ENCODE data around the gene CACNA1C. TPM values are rescaled to one million over a fixed set of nuclear protein-coding genes. Genes with fewer than 3 reads are reported as not detected.

CACNA1C gene
- total RNA-seq, 3 donors from 2014 or later = 2.6 to 11.8 (median 9.5) TPM

DNA sequence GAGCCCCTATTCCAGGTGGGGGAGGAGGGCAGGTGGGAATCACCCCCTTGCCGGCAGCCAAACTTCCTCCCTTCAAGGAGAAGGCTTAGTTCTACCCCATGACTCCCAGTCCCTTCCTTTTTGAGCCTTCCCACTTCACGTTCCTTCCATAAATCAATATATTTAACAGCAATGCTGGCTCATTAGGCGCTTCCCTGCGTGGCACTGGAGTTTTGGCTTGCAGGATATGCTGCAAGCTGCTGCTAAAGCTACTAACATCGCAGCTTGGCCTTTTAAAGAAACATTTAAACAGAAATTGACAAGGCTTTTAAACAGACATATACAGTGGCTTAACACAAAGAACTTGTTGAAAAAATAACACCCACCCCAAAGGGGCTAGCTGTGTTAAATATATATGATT, 434.0 kb downstream of the CACNA1C start:
- no peak overlapping the region for H3K27ac ChIP-seq
- no peaks in the 10 kb centered on the region for H3K4me1 ChIP-seq
- no peak for DNase-seq (ENCODE audit: low spot score in 2 of 2)

DNA sequence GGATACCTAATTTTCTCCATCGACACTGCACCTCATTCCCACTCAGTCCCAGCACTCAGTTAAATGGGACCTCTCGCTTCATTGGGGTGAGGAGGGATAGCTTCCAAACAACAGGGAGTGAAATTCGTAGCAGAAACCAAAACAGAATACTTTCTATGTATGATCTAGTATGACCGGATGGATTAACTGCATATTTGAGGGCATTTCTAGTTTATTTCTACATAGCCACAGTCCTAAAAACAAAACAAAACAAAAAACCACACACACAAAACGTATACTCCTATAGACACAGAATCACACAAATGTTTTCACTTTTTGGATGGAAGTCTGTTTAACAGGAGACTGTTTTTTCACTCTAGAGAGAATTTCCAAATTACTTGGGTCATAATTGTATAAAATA, 434.5 kb downstream of the CACNA1C start:
- intact Hi-C loops (cut with DNase I; ENCODE audit: low total_unique reads) = no loop called here
- no peaks in the 10 kb centered on the region for H3K36me3 ChIP-seq
- no peak for TF ChIP-seq POLR2A (IDR thresholded peaks at IDR 0.05)
- TF ChIP-seq, protein P1, sequence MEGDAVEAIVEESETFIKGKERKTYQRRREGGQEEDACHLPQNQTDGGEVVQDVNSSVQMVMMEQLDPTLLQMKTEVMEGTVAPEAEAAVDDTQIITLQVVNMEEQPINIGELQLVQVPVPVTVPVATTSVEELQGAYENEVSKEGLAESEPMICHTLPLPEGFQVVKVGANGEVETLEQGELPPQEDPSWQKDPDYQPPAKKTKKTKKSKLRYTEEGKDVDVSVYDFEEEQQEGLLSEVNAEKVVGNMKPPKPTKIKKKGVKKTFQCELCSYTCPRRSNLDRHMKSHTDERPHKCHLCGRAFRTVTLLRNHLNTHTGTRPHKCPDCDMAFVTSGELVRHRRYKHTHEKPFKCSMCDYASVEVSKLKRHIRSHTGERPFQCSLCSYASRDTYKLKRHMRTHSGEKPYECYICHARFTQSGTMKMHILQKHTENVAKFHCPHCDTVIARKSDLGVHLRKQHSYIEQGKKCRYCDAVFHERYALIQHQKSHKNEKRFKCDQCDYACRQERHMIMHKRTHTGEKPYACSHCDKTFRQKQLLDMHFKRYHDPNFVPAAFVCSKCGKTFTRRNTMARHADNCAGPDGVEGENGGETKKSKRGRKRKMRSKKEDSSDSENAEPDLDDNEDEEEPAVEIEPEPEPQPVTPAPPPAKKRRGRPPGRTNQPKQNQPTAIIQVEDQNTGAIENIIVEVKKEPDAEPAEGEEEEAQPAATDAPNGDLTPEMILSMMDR (IDR thresholded peaks at IDR 0.05) = no peak
- no peak for TF ChIP-seq POLR2AphosphoS5 (IDR thresholded peaks at IDR 0.05)
- H3K4me1 ChIP-seq = no peaks in the 10 kb centered on the region
- no peaks in the 10 kb centered on the region for H3K9me3 ChIP-seq
- no peak for DNase-seq (ENCODE audit: low spot score in 2 of 2)
- H3K27me3 ChIP-seq = no peaks in the 10 kb centered on the region
- H3K4me3 ChIP-seq = no peak overlapping the region
- no peak overlapping the region for H3K27ac ChIP-seq

More for the DNA sequence above, 434.0 kb downstream of the CACNA1C start:
- H3K4me3 ChIP-seq = no peak overlapping the region
- intact Hi-C loops (cut with DNase I; ENCODE audit: low total_unique reads) = no loop called here
- no peaks in the 10 kb centered on the region for H3K27me3 ChIP-seq
- TF ChIP-seq, protein P1 (IDR thresholded peaks at IDR 0.05) = no peak
- TF ChIP-seq POLR2A (IDR thresholded peaks at IDR 0.05) (no peak), POLR2AphosphoS5 (IDR thresholded peaks at IDR 0.05) (no peak)
- H3K9me3 ChIP-seq = no peaks in the 10 kb centered on the region
- H3K36me3 ChIP-seq = no peaks in the 10 kb centered on the region

DNA sequence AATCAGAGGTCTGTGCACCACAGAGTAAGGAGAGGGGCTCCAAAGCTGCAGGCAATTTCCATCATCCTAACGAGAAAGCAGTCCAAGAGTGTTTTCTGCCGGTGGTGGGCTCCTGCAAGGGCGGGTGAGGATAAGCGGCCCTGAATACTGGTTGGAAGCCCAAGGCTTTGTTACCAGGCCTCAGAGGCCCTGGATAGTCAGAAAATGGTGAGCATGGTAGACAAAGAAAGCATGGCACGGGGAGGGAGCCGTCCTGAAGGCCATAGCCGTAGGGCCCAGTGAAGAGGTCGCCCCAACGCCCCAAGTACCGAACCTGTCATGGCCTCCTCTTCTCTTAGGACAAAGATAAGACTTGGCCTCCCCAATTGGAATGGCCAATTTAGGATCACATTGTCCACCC, 435.3 kb downstream of the CACNA1C start:
- TF ChIP-seq, protein P1 (IDR thresholded peaks at IDR 0.05) = no peak
- TF ChIP-seq POLR2A (IDR thresholded peaks at IDR 0.05) (no peak), POLR2AphosphoS5 (IDR thresholded peaks at IDR 0.05) (no peak)
- no peaks in the 10 kb centered on the region for H3K9me3 ChIP-seq
- intact Hi-C loops (cut with DNase I; ENCODE audit: low total_unique reads) = no loop called here
- no peak overlapping the region for H3K27ac ChIP-seq
- no peak for DNase-seq (ENCODE audit: low spot score in 2 of 2)
- no peaks in the 10 kb centered on the region for H3K36me3 ChIP-seq
- no peaks in the 10 kb centered on the region for H3K4me1 ChIP-seq
- no peak overlapping the region for H3K4me3 ChIP-seq
- H3K27me3 ChIP-seq = no peaks in the 10 kb centered on the region

DNA sequence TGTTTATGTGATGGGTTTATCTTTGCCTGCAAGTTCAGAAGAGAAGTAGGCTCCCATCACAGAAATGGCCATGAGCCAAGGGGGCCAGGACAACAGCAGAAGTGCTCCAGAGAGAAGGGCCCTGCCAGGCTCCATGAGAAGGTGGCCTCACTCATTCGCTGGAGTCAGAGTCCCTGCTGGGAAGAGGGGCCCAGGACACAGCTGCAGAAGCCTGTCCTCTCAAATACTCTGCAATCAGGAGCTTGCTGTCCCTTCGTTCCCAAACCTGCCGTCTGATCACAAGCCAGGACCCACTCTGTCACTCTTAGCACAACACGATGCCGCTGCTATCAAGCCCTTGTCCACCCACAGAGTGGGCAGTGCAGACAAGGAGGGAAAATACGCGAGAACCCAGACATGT, 435.8 kb downstream of the CACNA1C start:
- DNase-seq (ENCODE audit: low spot score in 2 of 2) = no peak
- no peak for TF ChIP-seq POLR2AphosphoS5 (IDR thresholded peaks at IDR 0.05)
- no peak for TF ChIP-seq POLR2A (IDR thresholded peaks at IDR 0.05)
- TF ChIP-seq, protein P1 (IDR thresholded peaks at IDR 0.05) = no peak
- no peak overlapping the region for H3K27ac ChIP-seq
- H3K4me1 ChIP-seq = no peaks in the 10 kb centered on the region
- no peaks in the 10 kb centered on the region for H3K36me3 ChIP-seq
- no peaks in the 10 kb centered on the region for H3K9me3 ChIP-seq
- H3K4me3 ChIP-seq = no peak overlapping the region
- H3K27me3 ChIP-seq = no peaks in the 10 kb centered on the region
- intact Hi-C loops (cut with DNase I; ENCODE audit: low total_unique reads) = no loop called here

DNA sequence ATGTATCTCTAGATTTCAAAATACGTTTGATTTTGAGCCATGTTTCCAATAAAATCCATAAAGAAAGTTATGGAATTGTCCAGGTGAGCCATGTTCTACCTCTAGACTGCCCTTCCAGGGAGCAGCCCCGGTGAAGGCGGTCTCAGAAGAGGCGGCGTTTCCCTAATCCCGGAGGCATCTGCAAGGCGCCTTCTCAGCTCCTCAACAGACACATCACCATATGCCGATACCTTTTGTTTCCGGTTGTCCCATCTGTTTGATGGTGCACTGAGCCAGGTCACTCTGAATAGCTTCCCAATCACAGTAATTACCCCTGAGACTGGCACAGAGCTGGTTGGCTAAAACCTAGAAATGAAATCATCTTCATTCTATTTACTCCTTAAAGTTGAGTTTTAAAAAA, 436.5 kb downstream of the CACNA1C start:
- Histone ChIP-seq H3K9me3 (no peaks in the 10 kb centered on the region), H3K27me3 (no peaks in the 10 kb centered on the region), H3K27ac (no peak overlapping the region), H3K4me1 (no peaks in the 10 kb centered on the region), H3K4me3 (no peak overlapping the region), H3K36me3 (no peaks in the 10 kb centered on the region)
- DNase-seq (ENCODE audit: low spot score in 2 of 2) = no peak
- intact Hi-C loops (cut with DNase I; ENCODE audit: low total_unique reads) = no loop called here
- TF ChIP-seq POLR2A (IDR thresholded peaks at IDR 0.05) = no peak
- TF ChIP-seq, protein P1 (IDR thresholded peaks at IDR 0.05) = no peak
- TF ChIP-seq POLR2AphosphoS5 (IDR thresholded peaks at IDR 0.05) = no peak
